Measurements from ENCODE around the gene LHX4.

The LHX4 gene

GRCh38 chr1:180266275-180267210 is 36.5 kb downstream of the LHX4 start:
- no peak for TF ChIP-seq CTCF (IDR thresholded peaks at IDR 0.05; ENCODE audit: extremely low read depth, missing control alignments)

GRCh38 chr1:180267211-180267561 is 37.1 kb downstream of the LHX4 start:
- DNase-seq (ENCODE audit: low spot score) = no peak
- TF ChIP-seq CTCF (IDR thresholded peaks at IDR 0.05; ENCODE audit: extremely low read depth, missing control alignments) = no peak

More at GRCh38 chr1:180266275-180267210, 36.5 kb downstream of the LHX4 start:
- no peak for DNase-seq (ENCODE audit: low spot score)

GRCh38 chr1:180267761-180268555 is 37.9 kb downstream of the LHX4 start:
- no peak for TF ChIP-seq CTCF (IDR thresholded peaks at IDR 0.05; ENCODE audit: extremely low read depth, missing control alignments)
- DNase-seq (ENCODE audit: low spot score) = no peak

- DNase-seq (ENCODE audit: low spot score) = no peak
- TF ChIP-seq CTCF (IDR thresholded peaks at IDR 0.05; ENCODE audit: extremely low read depth, missing control alignments) = no peak
Measured at GRCh38 chr1:180268556-180269075, 38.6 kb downstream of the LHX4 start.

GRCh38 chr1:180269645-180270529 is 39.8 kb downstream of the LHX4 start:
- DNase-seq (ENCODE audit: low spot score) = no peak
- TF ChIP-seq CTCF (IDR thresholded peaks at IDR 0.05; ENCODE audit: extremely low read depth, missing control alignments) = peak; percentile 4

GRCh38 chr1:180270530-180271271 is 40.6 kb downstream of the LHX4 start:
- no peak for DNase-seq (ENCODE audit: low spot score)
- TF ChIP-seq CTCF (IDR thresholded peaks at IDR 0.05; ENCODE audit: extremely low read depth, missing control alignments) = no peak
